ENCODE measurements around the gene MCTP2. TPM values are rescaled to one million over a fixed set of nuclear protein-coding genes. Genes with fewer than 3 reads are reported as not detected.

Gene MCTP2
- total and polyA plus RNA-seq, 2 of the 8 experiments (the other 6 are each of a cell fraction or from before 2014, with no cell fraction given): 3.4 to 4.5 TPM

DNA sequence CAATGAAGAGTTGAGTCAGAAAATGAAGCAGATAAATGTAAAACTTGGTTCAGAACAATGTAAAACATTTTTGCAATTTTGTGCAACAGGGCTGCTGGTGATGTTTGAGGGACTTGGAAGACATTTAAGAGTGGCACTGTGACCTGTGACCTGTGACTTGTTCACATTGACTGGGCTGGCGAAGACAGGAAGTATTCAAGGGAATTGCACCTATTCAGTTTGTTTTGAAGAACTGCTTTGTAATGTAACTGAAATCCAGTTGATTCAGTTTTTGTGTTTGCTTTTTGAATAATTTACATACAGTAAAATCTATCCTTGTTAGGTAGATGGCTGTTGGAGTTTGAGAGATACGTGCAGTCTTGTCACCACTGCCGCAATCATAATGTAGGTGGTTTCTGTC is 35.4 kb downstream of the MCTP2 start:
- Histone ChIP-seq H3K56ac (replicated peaks; ENCODE audit: insufficient read length, low read depth, low read length) (no peak overlapping the region), H3K4me2 (ENCODE audit: insufficient read depth in 1 of 2, low read depth in 2 of 2, low read length in 2 of 2) (no peak overlapping the region), H3K23me2 (ENCODE audit: low read depth, low read length) (no peaks in the 10 kb centered on the region), H4K20me1 (replicated peaks in 1 of 2; ENCODE audit: control insufficient read depth in 1 of 2, insufficient read depth in 2 of 2, low read length in 2 of 2) (no peaks in the 10 kb centered on the region), H3K4me1 (replicated peaks in 1 of 4; ENCODE audit: control insufficient read depth in 3 of 4, insufficient read depth in 4 of 4, low read length in 3 of 4) (no peaks in the 10 kb centered on the region), H2BK5ac (ENCODE audit: low read depth, low read length) (no peak overlapping the region), H3K23ac (ENCODE audit: insufficient read length) (no peak overlapping the region), H2AK5ac (ENCODE audit: low read depth, low read length) (no peak overlapping the region), H3K4ac (replicated peaks; ENCODE audit: insufficient read length, low read depth, low read length) (no peak overlapping the region), H3K14ac (ENCODE audit: insufficient read length) (no peak overlapping the region), H2BK120ac (replicated peaks; ENCODE audit: low read depth, low read length) (no peak overlapping the region), H3K36me3 (ENCODE audit: control insufficient read depth in 2 of 4, insufficient read depth in 4 of 4, low read length in 3 of 4) (no peaks in the 10 kb centered on the region), H2AFZ (ENCODE audit: low read length) (no peak overlapping the region), H3K9ac (replicated peaks in 1 of 4; ENCODE audit: extremely low read depth in 1 of 4, low read depth in 3 of 4, low read length in 3 of 4) (no peak overlapping the region), H2BK20ac (ENCODE audit: low read length) (no peak overlapping the region), H3K27me3 (replicated peaks in 1 of 4; ENCODE audit: control insufficient read depth in 3 of 4, extremely low read depth in 1 of 4, insufficient read depth in 3 of 4, low read length in 3 of 4) (no peaks in the 10 kb centered on the region), H4K8ac (ENCODE audit: extremely low read depth, insufficient read depth, low read length) (no peak overlapping the region), H2BK12ac (ENCODE audit: low read depth, low read length) (no peak overlapping the region), H3K4me3 (ENCODE audit: extremely low read depth in 1 of 4, insufficient read depth in 2 of 4, low read depth in 3 of 4, low read length in 4 of 4) (no peak overlapping the region), H3K79me1 (ENCODE audit: low read depth, low read length) (no peaks in the 10 kb centered on the region), H4K5ac (ENCODE audit: insufficient read length, low read depth, low read length) (no peak overlapping the region), H3K18ac (ENCODE audit: extremely low read depth, low read length) (no peak overlapping the region), H3K27ac (ENCODE audit: low read depth, low read length) (no peak overlapping the region), H4K91ac (replicated peaks; ENCODE audit: insufficient read length, low read length) (no peak overlapping the region), H3K9me3 (ENCODE audit: insufficient read depth in 2 of 2, low read depth in 1 of 2, low read length in 1 of 2) (no peaks in the 10 kb centered on the region), H3K79me2 (ENCODE audit: control insufficient read depth in 1 of 2, insufficient read depth in 2 of 2, low read length in 2 of 2) (no peaks in the 10 kb centered on the region), H2BK15ac (ENCODE audit: low read length) (no peak overlapping the region)
- TF ChIP-seq CREB1 (IDR thresholded peaks at IDR 0.05) (no peak), SP1 (IDR thresholded peaks at IDR 0.05; ENCODE audit: low read depth, low read length) (no peak), POU5F1 (IDR thresholded peaks at IDR 0.05; ENCODE audit: low read depth, low read length) (no peak), SRF (IDR thresholded peaks at IDR 0.05; ENCODE audit: low read depth, low read length) (no peak), ASH2L (IDR thresholded peaks at IDR 0.05; ENCODE audit: low read length) (no peak), SIRT6 (IDR thresholded peaks at IDR 0.05; ENCODE audit: low read length) (no peak), JUN (IDR thresholded peaks at IDR 0.05; ENCODE audit: low read depth, low read length) (no peak), HDAC2 (IDR thresholded peaks at IDR 0.05; ENCODE audit: borderline replicate concordance in 1 of 2, low read depth in 2 of 2, low read length in 2 of 2) (no peak), BRCA1 (IDR thresholded peaks at IDR 0.05; ENCODE audit: low read depth, low read length) (no peak), KDM1A (IDR thresholded peaks at IDR 0.05; ENCODE audit: borderline replicate concordance, low read length) (no peak), RNF2 (IDR thresholded peaks at IDR 0.05; ENCODE audit: borderline replicate concordance, low read depth, low read length, missing control alignments, poor library complexity, severe bottlenecking) (no peak)
- TF ChIP-seq, protein P1, sequence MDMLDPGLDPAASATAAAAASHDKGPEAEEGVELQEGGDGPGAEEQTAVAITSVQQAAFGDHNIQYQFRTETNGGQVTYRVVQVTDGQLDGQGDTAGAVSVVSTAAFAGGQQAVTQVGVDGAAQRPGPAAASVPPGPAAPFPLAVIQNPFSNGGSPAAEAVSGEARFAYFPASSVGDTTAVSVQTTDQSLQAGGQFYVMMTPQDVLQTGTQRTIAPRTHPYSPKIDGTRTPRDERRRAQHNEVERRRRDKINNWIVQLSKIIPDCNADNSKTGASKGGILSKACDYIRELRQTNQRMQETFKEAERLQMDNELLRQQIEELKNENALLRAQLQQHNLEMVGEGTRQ (IDR thresholded peaks at IDR 0.05; ENCODE audit: low read length): no peak
- DNase-seq (ENCODE audit: low read depth in 1 of 2, low spot score in 2 of 2): no peak
- POLR2A ChIA-PET (ENCODE audit: partially characterized antibody): no interaction called here
- CTCF ChIA-PET (ENCODE audit: partially characterized antibody): no interaction called here
- FAIRE-seq: no peak
- WGBS, 2 experiments (ENCODE audit: extremely low coverage in 1 of 2, insufficient coverage in 1 of 2, insufficient read length in 1 of 2, insufficient replicate concordance in 2 of 2, low coverage in 1 of 2, low lambda C conversion rate in 2 of 2, missing lambda C conversion rate in 1 of 2): 97% methylated on average over 3 of the region's 3 CpGs; no CpG with 5 or more reads in 1 of the 2 experiments
